ENCODE measurements around the gene GLYATL1. TPM values are rescaled to one million over a fixed set of nuclear protein-coding genes. Genes with fewer than 3 reads are reported as not detected.

The GLYATL1 gene
- total and polyA plus RNA-seq, 2 of the 8 experiments (the other 6 are each of a cell fraction or from before 2014, with no cell fraction given): 8.6 to 10.7 TPM

DNA sequence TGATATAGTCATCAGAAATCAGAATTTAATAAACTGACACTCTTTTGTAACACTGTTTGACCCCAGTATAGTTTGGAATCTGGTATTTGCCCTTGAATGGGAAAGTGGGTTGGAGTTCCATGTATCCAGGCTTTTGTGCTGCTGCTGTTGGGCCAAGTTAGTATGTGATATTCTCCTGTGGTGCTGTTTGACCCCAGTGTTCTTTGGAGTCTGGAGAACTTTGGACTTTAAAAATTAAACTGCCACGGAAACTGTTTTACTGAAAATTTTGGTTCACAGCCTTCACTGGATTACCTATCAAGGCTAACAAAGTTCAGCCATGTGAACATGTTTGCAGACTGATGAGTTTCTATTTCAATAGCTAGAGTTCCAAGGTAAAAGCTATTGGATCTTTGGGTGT is 740 bp downstream of the GLYATL1 start:
- Histone ChIP-seq H3K27ac (ENCODE audit: low read depth, low read length) (no peak overlapping the region), H3K56ac (replicated peaks; ENCODE audit: insufficient read length, low read depth, low read length) (no peak overlapping the region)
- POLR2A ChIA-PET (ENCODE audit: partially characterized antibody): no interaction called here
- TF ChIP-seq RBBP5 (IDR thresholded peaks at IDR 0.05; ENCODE audit: borderline replicate concordance, low read depth, low read length): no peak
- no peak for TF ChIP-seq KDM4A (IDR thresholded peaks at IDR 0.05; ENCODE audit: low read depth, low read length, severe bottlenecking)
- TF ChIP-seq TBP (IDR thresholded peaks at IDR 0.05; ENCODE audit: low read depth, low read length): no peak
- no peak for TF ChIP-seq SRF (IDR thresholded peaks at IDR 0.05; ENCODE audit: low read depth, low read length)
- TF ChIP-seq TEAD4 (IDR thresholded peaks at IDR 0.05; ENCODE audit: low read depth, low read length): no peak
- TF ChIP-seq POLR2AphosphoS5 (IDR thresholded peaks at IDR 0.05; ENCODE audit: low read depth, low read length): no peak
- TF ChIP-seq, protein P1, sequence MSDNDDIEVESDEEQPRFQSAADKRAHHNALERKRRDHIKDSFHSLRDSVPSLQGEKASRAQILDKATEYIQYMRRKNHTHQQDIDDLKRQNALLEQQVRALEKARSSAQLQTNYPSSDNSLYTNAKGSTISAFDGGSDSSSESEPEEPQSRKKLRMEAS (IDR thresholded peaks at IDR 0.05): no peak
- TF ChIP-seq CTBP2 (IDR thresholded peaks at IDR 0.05; ENCODE audit: borderline replicate concordance, insufficient read depth, insufficient read length, low read length): no peak
- TF ChIP-seq RAD21 (IDR thresholded peaks at IDR 0.05 in 1 of 2, conservative IDR thresholded peaks at IDR 0.05 in 1 of 2; ENCODE audit: low read depth in 2 of 2, low read length in 2 of 2): no peak
- no peak for TF ChIP-seq CHD1 (IDR thresholded peaks at IDR 0.05; ENCODE audit: low read depth, low read length)
- no peak for TF ChIP-seq NRF1 (IDR thresholded peaks at IDR 0.05; ENCODE audit: low read depth, low read length)
- TF ChIP-seq FOSL1 (IDR thresholded peaks at IDR 0.05; ENCODE audit: insufficient read depth, low read depth, low read length): no peak
- TF ChIP-seq KDM5A (IDR thresholded peaks at IDR 0.05; ENCODE audit: low read length): no peak

More for the DNA sequence above, 740 bp downstream of the GLYATL1 start:
- DNase-seq (ENCODE audit: low read depth in 1 of 2, low spot score in 2 of 2) (no peak), FAIRE-seq (no peak)
- no peak overlapping the region for H2BK12ac ChIP-seq (ENCODE audit: low read depth, low read length)
- no peak overlapping the region for H3K18ac ChIP-seq (ENCODE audit: extremely low read depth, low read length)
- H2BK20ac ChIP-seq (ENCODE audit: low read length): no peak overlapping the region
- no peak overlapping the region for H3K23ac ChIP-seq (ENCODE audit: insufficient read length)
- H4K8ac ChIP-seq (ENCODE audit: extremely low read depth, insufficient read depth, low read length): no peak overlapping the region
- H3K4me1 ChIP-seq (replicated peaks in 1 of 4; ENCODE audit: control insufficient read depth in 3 of 4, insufficient read depth in 4 of 4, low read length in 3 of 4): no peaks in the 10 kb centered on the region
- no peak overlapping the region for H3K4me2 ChIP-seq (ENCODE audit: insufficient read depth in 1 of 2, low read depth in 2 of 2, low read length in 2 of 2)
- no peaks in the 10 kb centered on the region for H3K79me2 ChIP-seq (ENCODE audit: control insufficient read depth in 1 of 2, insufficient read depth in 2 of 2, low read length in 2 of 2)
- no peak overlapping the region for H3K4me3 ChIP-seq (ENCODE audit: extremely low read depth in 1 of 4, insufficient read depth in 2 of 4, low read depth in 3 of 4, low read length in 4 of 4)
- H3K23me2 ChIP-seq (ENCODE audit: low read depth, low read length): no peaks in the 10 kb centered on the region
- H3K27me3 ChIP-seq (replicated peaks in 1 of 4; ENCODE audit: control insufficient read depth in 3 of 4, extremely low read depth in 1 of 4, insufficient read depth in 3 of 4, low read length in 3 of 4): no peaks in the 10 kb centered on the region
- H3K4ac ChIP-seq (replicated peaks; ENCODE audit: insufficient read length, low read depth, low read length): no peak overlapping the region
- no peak overlapping the region for H2BK15ac ChIP-seq (ENCODE audit: low read length)
- no peak overlapping the region for H2BK5ac ChIP-seq (ENCODE audit: low read depth, low read length)
- no peaks in the 10 kb centered on the region for H4K20me1 ChIP-seq (replicated peaks in 1 of 2; ENCODE audit: control insufficient read depth in 1 of 2, insufficient read depth in 2 of 2, low read length in 2 of 2)
- H2AFZ ChIP-seq (ENCODE audit: low read length): no peak overlapping the region
- no peak overlapping the region for H4K91ac ChIP-seq (replicated peaks; ENCODE audit: insufficient read length, low read length)
- H3K9me3 ChIP-seq (ENCODE audit: insufficient read depth in 2 of 2, low read depth in 1 of 2, low read length in 1 of 2): no peaks in the 10 kb centered on the region
- H3K9ac ChIP-seq (replicated peaks in 1 of 4; ENCODE audit: extremely low read depth in 1 of 4, low read depth in 3 of 4, low read length in 3 of 4): no peak overlapping the region
- WGBS, 2 experiments (ENCODE audit: extremely low coverage in 1 of 2, insufficient coverage in 1 of 2, insufficient read length in 1 of 2, insufficient replicate concordance in 2 of 2, low coverage in 1 of 2, low lambda C conversion rate in 2 of 2, missing lambda C conversion rate in 1 of 2): 84% methylated on average over 1 of the region's 1 CpG; no CpG with 5 or more reads in 1 of the 2 experiments
- no peaks in the 10 kb centered on the region for H3K36me3 ChIP-seq (ENCODE audit: control insufficient read depth in 2 of 4, insufficient read depth in 4 of 4, low read length in 3 of 4)
- CTCF ChIA-PET (ENCODE audit: partially characterized antibody): no interaction called here
- H2AK5ac ChIP-seq (ENCODE audit: low read depth, low read length): no peak overlapping the region
- no peak overlapping the region for H4K5ac ChIP-seq (ENCODE audit: insufficient read length, low read depth, low read length)
- H2BK120ac ChIP-seq (replicated peaks; ENCODE audit: low read depth, low read length): no peak overlapping the region
- H3K79me1 ChIP-seq (ENCODE audit: low read depth, low read length): no peaks in the 10 kb centered on the region
- no peak overlapping the region for H3K14ac ChIP-seq (ENCODE audit: insufficient read length)
